GM12878 (cell line): ENCODE measurements around the gene PPM1E. TPM values are rescaled to one million over a fixed set of nuclear protein-coding genes. Genes with fewer than 3 reads are reported as not detected.

Experiments
- ASH2L ChIP-seq: fragments of 300-600, 200-600 bp; sonication (generic); IDR thresholded peaks from 2 replicates; pipeline ENCODE4 v1.6.1; 2017; ENCODE audit warnings: low read depth, mild to moderate bottlenecking, borderline replicate concordance
- CHD4 ChIP-seq: fragments of 200-600 bp; sonication (generic); IDR thresholded peaks from 2 replicates; pipeline ENCODE4 v1.6.1; 2016; ENCODE audit warnings: mild to moderate bottlenecking
- CREB1 ChIP-seq: IDR thresholded peaks from 2 replicates; pipeline ENCODE4 v1.6.1; 2012; ENCODE audit warnings: low read depth, mild to moderate bottlenecking, inconsistent platforms
- ESRRA ChIP-seq: IDR thresholded peaks from 2 replicates; pipeline ENCODE4 v1.6.1; 2012; ENCODE audit warnings: mild to moderate bottlenecking, low read length, improper control_type of control experiment
- FOXM1 ChIP-seq: IDR thresholded peaks from 2 replicates; pipeline ENCODE4 v1.6.1; 2012; ENCODE audit warnings: low read depth, mild to moderate bottlenecking, inconsistent platforms, low read length, moderate library complexity
- HDAC6 ChIP-seq: fragments of 200-600 bp; sonication (generic); IDR thresholded peaks from one replicate; pipeline ENCODE4 v1.8.0; 2017; ENCODE audit warnings: antibody characterized with exemption; ENCODE audit not compliant: unreplicated experiment
- JUND ChIP-seq: IDR thresholded peaks from 2 replicates; pipeline ENCODE4 v1.6.1; 2012; ENCODE audit warnings: low read depth, mild to moderate bottlenecking, low read length, improper control_type of control experiment, moderate library complexity
- KAT2A ChIP-seq: conservative IDR thresholded peaks from 2 replicates; pipeline ENCODE4 v1.6.1; 2011; ENCODE audit warnings: low read depth, low read length; ENCODE audit not compliant: control insufficient read depth
- KLF5 ChIP-seq: fragments of 450-650 bp; IDR thresholded peaks from 2 replicates; pipeline ENCODE4 v1.6.1; 2014; ENCODE audit warnings: mild to moderate bottlenecking; ENCODE audit not compliant: partially characterized antibody
- MYB ChIP-seq: fragments of 150-350 bp; IDR thresholded peaks from 2 replicates; pipeline ENCODE4 v1.6.1; 2014; ENCODE audit warnings: mild to moderate bottlenecking, low read depth, low read length, borderline replicate concordance
- NR2F1 ChIP-seq: fragments of 450-650 bp; conservative IDR thresholded peaks from 2 replicates; pipeline ENCODE4 v1.6.1; 2017; ENCODE audit warnings: mild to moderate bottlenecking
- NRF1 ChIP-seq: conservative IDR thresholded peaks from 2 replicates; pipeline ENCODE4 v1.6.1; 2011; ENCODE audit warnings: mild to moderate bottlenecking, low read depth, low read length, improper control_type of control experiment
- RB1 ChIP-seq: fragments of 450-650 bp; formaldehyde crosslinking; IDR thresholded peaks from 2 replicates; pipeline ENCODE4 v1.6.1; 2017; ENCODE audit warnings: mild to moderate bottlenecking, borderline replicate concordance
- RUNX3 ChIP-seq: IDR thresholded peaks from 2 replicates; pipeline ENCODE4 v1.6.1; 2012; ENCODE audit warnings: low read length, inconsistent platforms
- SIN3A ChIP-seq: IDR thresholded peaks from 2 replicates; pipeline ENCODE4 v1.6.1; 2012; ENCODE audit warnings: low read depth, low read length, improper control_type of control experiment
- SUZ12 ChIP-seq: fragments of 200-600 bp; sonication (generic); IDR thresholded peaks from one replicate; pipeline ENCODE4 v1.6.1; 2018; ENCODE audit warnings: antibody characterized with exemption, mild to moderate bottlenecking; ENCODE audit not compliant: unreplicated experiment
- WRNIP1 ChIP-seq: IDR thresholded peaks from 2 replicates; pipeline ENCODE4 v1.6.1; 2011; ENCODE audit warnings: low read depth, low read length, improper control_type of control experiment, borderline replicate concordance
- YY1 ChIP-seq: IDR thresholded peaks from 2 replicates; pipeline ENCODE4 v1.6.1; 2011; ENCODE audit warnings: low read depth, mild to moderate bottlenecking, low read length
- ZBED1 ChIP-seq: IDR thresholded peaks from 2 replicates; pipeline ENCODE4 v1.6.1; 2016; ENCODE audit warnings: borderline replicate concordance
- ZNF207 ChIP-seq: fragments of 450-650 bp; IDR thresholded peaks from 2 replicates; pipeline ENCODE4 v1.6.1; 2014; ENCODE audit warnings: antibody characterized with exemption, mild to moderate bottlenecking, borderline replicate concordance
- polyA plus RNA-seq, 11 experiments: library from polyadenylated mRNA; depleted of rRNA in 4 of 11; unstranded in 6 of 11; stranded (reverse) in 5 of 11; fragments of >200 nt; fragmentation: Nextera tagmentation in 4 of 11; fragmentation: Illumina TruSeq in 1 of 11; extraction: Ambion mirVana in 4 of 11; extraction: Trizol in 1 of 11; gene quantifications; 1 replicate in 1 of 11; 2 replicates in 10 of 11; pipeline versions ENCODE4 v1.2.1 to v1.2.3, GENCODE V29; 2011 to 2016; ENCODE audit warnings: inconsistent platforms in 2 of 11, missing spikeins in 2 of 11, low read depth in 1 of 11
- total RNA-seq, 4 experiments: library from RNA; depleted of rRNA in 3 of 4; stranded (reverse); fragments of >200 nt in 3 of 4; fragmentation: Illumina TruSeq in 1 of 4; extraction: Trizol in 1 of 4; gene quantifications; 2 replicates each; pipeline versions ENCODE4 v1.2.1 to v1.2.3, GENCODE V29; 2013 to 2021
- TF ChIP-seq, protein P1 (sequence below): IDR thresholded peaks from 2 replicates; pipeline ENCODE4 v1.6.1; 2011; ENCODE audit warnings: borderline replicate concordance, low read depth, mild to moderate bottlenecking, moderate library complexity, mixed read lengths, low read length; ENCODE audit not compliant: insufficient read depth; ENCODE audit errors: extremely low read length
- TF ChIP-seq, protein P2 (sequence below): fragments of 450-650 bp; IDR thresholded peaks from 2 replicates; pipeline ENCODE4 v1.6.1; 2017; ENCODE audit warnings: borderline replicate concordance
- TF ChIP-seq, protein P3 (sequence below): fragments of 450-650 bp; IDR thresholded peaks from 2 replicates; pipeline ENCODE4 v1.6.1; 2017; ENCODE audit warnings: mild to moderate bottlenecking, moderate library complexity
- TF ChIP-seq, protein P4 (sequence below): IDR thresholded peaks from 2 replicates; pipeline ENCODE4 v1.6.1; 2012; ENCODE audit warnings: low read depth, low read length, improper control_type of control experiment

PPM1E gene
- total and polyA plus RNA-seq, 10 of the 15 experiments (the other 5 are each of a cell fraction or from before 2014, with no cell fraction given), result 0.07 to 0.28 (median 0.16) TPM

DNA sequence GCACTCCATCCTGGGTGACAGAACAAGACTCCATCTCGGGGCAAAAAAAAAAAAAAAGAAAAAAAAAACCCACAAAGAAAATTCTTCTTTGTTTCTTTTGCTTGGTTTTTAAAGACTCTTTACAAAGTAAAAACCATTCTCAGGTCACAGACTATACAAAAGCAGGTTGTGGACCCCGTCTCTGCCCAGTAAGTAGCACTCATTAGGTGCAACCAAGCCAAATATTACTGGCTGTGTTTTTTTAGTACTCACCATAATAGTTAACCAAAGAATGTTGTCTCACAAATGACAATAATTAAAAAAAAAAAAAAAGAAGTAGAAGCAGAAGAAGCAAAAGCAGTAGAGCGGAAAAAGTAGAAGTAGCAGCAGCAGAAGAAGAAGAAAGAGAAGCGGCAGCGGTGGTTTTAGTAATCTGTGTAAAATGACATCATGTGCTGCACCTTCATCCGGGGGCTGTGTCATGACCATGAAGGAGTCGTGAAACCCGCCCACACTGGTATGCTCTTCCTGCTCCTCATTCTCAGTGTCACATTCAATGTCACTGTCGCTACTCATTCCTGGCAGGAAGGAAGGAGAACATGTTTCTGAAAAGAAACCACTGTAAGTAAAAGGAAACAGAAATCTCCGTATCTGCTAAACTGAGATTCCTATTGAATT lies 245.6 kb downstream of the PPM1E start (continued):
- TF ChIP-seq JUND (peak; percentile 84), CHD4 (no peak), RB1 (peak; percentile 21; the same call in 1 of the 2 replicates), NR2F1 (0 out of 2 replicates have a peak, but pooled peaks have one; percentile 37), SIN3A (no peak), SUZ12 (no peak), HDAC6 (no peak), MYB (no peak), KAT2A (no peak), ASH2L (no peak), RUNX3 (peak; percentile 92), FOXM1 (peak; percentile 85; the same call in 1 of the 2 replicates), CREB1 (peak; percentile 93), KLF5 (no peak), WRNIP1 (no peak), NRF1 (no peak), ZBED1 (peak; percentile 99), YY1 (no peak), ZNF207 (no peak), ESRRA (no peak)
- TF ChIP-seq, protein P1, sequence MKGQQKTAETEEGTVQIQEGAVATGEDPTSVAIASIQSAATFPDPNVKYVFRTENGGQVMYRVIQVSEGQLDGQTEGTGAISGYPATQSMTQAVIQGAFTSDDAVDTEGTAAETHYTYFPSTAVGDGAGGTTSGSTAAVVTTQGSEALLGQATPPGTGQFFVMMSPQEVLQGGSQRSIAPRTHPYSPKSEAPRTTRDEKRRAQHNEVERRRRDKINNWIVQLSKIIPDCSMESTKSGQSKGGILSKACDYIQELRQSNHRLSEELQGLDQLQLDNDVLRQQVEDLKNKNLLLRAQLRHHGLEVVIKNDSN, result no peak
- TF ChIP-seq, protein P2, sequence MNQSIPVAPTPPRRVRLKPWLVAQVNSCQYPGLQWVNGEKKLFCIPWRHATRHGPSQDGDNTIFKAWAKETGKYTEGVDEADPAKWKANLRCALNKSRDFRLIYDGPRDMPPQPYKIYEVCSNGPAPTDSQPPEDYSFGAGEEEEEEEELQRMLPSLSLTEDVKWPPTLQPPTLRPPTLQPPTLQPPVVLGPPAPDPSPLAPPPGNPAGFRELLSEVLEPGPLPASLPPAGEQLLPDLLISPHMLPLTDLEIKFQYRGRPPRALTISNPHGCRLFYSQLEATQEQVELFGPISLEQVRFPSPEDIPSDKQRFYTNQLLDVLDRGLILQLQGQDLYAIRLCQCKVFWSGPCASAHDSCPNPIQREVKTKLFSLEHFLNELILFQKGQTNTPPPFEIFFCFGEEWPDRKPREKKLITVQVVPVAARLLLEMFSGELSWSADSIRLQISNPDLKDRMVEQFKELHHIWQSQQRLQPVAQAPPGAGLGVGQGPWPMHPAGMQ, result no peak
- TF ChIP-seq, protein P3, sequence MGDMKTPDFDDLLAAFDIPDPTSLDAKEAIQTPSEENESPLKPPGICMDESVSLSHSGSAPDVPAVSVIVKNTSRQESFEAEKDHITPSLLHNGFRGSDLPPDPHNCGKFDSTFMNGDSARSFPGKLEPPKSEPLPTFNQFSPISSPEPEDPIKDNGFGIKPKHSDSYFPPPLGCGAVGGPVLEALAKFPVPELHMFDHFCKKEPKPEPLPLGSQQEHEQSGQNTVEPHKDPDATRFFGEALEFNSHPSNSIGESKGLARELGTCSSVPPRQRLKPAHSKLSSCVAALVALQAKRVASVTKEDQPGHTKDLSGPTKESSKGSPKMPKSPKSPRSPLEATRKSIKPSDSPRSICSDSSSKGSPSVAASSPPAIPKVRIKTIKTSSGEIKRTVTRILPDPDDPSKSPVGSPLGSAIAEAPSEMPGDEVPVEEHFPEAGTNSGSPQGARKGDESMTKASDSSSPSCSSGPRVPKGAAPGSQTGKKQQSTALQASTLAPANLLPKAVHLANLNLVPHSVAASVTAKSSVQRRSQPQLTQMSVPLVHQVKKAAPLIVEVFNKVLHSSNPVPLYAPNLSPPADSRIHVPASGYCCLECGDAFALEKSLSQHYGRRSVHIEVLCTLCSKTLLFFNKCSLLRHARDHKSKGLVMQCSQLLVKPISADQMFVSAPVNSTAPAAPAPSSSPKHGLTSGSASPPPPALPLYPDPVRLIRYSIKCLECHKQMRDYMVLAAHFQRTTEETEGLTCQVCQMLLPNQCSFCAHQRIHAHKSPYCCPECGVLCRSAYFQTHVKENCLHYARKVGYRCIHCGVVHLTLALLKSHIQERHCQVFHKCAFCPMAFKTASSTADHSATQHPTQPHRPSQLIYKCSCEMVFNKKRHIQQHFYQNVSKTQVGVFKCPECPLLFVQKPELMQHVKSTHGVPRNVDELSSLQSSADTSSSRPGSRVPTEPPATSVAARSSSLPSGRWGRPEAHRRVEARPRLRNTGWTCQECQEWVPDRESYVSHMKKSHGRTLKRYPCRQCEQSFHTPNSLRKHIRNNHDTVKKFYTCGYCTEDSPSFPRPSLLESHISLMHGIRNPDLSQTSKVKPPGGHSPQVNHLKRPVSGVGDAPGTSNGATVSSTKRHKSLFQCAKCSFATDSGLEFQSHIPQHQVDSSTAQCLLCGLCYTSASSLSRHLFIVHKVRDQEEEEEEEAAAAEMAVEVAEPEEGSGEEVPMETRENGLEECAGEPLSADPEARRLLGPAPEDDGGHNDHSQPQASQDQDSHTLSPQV, result no peak
- TF ChIP-seq, protein P4, sequence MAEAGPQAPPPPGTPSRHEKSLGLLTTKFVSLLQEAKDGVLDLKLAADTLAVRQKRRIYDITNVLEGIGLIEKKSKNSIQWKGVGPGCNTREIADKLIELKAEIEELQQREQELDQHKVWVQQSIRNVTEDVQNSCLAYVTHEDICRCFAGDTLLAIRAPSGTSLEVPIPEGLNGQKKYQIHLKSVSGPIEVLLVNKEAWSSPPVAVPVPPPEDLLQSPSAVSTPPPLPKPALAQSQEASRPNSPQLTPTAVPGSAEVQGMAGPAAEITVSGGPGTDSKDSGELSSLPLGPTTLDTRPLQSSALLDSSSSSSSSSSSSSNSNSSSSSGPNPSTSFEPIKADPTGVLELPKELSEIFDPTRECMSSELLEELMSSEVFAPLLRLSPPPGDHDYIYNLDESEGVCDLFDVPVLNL, result no peak
